B cell (primary cell): ENCODE data around the gene ZNF611.

ENCODE experiments used
- EZH2 ChIP-seq: IDR thresholded peaks from 2 replicates; pipeline ENCODE4 v1.6.1; 2012; ENCODE audit warnings: borderline replicate concordance, low read depth, mild to moderate bottlenecking, moderate library complexity, low read length; ENCODE audit not compliant: insufficient read depth, poor library complexity, severe bottlenecking
- TF ChIP-seq, protein P1 (sequence below): fragments of 200-600 bp; IDR thresholded peaks from one replicate; pipeline ENCODE4 v1.8.0; 2022; ENCODE audit warnings: antibody characterized with exemption, mild to moderate bottlenecking

DNA sequence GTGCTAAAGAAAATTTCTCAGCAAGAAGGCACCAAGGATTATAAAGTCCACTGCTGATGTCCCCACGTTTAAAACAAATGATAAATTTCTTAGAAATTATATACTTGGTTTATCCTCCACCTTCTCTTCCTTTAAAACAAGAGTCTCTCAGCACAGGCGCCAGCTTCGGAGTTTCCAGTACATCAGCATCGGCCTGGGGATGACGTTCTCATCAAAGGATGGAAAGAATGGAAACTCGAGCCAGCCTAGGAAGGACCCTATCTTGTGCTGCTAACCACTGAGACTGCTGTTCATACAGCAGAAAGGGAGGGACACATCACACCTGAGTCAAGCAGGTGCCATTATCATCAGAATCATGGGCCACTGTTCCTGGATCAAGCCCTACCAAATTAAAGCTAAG, 66.9 kb downstream of the ZNF611 start:
- TF ChIP-seq, protein P1, sequence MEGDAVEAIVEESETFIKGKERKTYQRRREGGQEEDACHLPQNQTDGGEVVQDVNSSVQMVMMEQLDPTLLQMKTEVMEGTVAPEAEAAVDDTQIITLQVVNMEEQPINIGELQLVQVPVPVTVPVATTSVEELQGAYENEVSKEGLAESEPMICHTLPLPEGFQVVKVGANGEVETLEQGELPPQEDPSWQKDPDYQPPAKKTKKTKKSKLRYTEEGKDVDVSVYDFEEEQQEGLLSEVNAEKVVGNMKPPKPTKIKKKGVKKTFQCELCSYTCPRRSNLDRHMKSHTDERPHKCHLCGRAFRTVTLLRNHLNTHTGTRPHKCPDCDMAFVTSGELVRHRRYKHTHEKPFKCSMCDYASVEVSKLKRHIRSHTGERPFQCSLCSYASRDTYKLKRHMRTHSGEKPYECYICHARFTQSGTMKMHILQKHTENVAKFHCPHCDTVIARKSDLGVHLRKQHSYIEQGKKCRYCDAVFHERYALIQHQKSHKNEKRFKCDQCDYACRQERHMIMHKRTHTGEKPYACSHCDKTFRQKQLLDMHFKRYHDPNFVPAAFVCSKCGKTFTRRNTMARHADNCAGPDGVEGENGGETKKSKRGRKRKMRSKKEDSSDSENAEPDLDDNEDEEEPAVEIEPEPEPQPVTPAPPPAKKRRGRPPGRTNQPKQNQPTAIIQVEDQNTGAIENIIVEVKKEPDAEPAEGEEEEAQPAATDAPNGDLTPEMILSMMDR: no peak
- TF ChIP-seq EZH2: no peak
